Measurements from ENCODE around the gene CHST9.
"Not testable (repeated sequence)": the region's sequence is repeated elsewhere in the genome, so short reads cannot be mapped to it uniquely, and the experiment has no call there.

CHST9 gene

DNA sequence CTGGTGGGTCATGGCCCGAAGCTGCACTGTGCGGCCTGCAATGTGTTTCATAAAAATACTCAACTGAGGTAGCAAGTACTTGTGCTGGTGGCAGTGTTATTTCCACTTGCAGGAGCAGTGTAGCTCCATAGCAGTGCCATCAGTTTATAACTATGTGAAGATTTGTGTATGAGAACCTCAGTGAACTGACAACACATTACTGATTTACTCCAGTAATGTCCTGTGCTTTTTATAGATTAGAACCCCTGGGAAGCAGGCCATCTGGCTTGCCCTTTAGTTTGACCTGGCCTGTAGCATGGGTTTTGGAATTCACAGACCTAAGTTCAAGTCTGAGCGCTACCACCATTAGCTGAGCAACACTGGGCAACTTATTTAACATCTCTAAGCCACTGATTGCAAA lies 219.9 kb downstream of the CHST9 start:
- Mint-ChIP-seq H3K9me3 (peaks cover 4% of the 10 kb centered on the region), H3K4me1 (no peaks in the 10 kb centered on the region), H3K27ac (no peak overlapping the region), H3K27me3 (no peaks in the 10 kb centered on the region), H3K36me3 (no peaks in the 10 kb centered on the region), H3K4me3 (no peak overlapping the region)
- ATAC-seq = peak; percentile 27

DNA sequence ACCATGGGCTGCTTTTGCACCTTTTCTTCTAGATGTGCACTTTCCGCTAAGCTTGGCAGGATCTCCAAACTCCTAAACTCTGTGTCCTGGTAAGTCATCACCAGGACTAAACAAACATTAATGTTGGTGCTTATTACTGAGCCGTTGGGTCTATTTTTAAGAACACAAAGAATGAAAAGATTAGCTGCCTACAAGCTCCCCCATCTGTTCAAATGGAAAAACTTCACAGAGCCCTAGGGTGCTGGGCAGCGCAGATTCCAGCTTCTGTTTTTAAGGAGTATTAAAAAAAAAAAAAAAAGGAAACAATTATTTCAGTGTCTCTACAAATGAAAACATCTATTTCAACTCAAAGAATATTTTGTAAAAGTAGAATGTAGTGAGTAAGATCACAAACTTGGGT lies 221.8 kb downstream of the CHST9 start:
- Mint-ChIP-seq H3K4me1 (no peaks in the 10 kb centered on the region), H3K9me3 (peaks cover 3% of the 10 kb centered on the region), H3K27ac (no peak overlapping the region), H3K36me3 (no peaks in the 10 kb centered on the region), H3K27me3 (no peaks in the 10 kb centered on the region), H3K4me3 (no peak overlapping the region)
- ATAC-seq = no peak

DNA sequence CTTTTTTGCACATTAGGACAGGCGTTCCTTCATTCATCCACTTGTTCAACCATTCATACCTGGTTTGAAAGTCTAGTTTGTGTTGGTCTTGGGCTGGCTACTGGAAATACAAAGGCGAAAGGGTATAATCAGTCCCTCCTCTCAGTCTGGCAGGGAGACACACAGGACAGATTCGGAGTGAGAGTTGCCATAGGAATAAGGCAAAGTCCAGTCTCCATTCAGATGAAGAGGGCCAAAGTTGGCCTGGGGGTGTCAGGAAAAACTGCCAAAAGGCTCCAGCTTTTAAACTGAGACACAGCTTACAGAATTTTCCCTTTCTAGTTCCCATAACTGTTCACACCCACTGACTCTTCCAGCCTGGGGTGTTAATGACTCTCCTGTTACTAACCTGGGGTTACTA lies 223.3 kb downstream of the CHST9 start:
- H3K27ac Mint-ChIP-seq = no peak overlapping the region

DNA sequence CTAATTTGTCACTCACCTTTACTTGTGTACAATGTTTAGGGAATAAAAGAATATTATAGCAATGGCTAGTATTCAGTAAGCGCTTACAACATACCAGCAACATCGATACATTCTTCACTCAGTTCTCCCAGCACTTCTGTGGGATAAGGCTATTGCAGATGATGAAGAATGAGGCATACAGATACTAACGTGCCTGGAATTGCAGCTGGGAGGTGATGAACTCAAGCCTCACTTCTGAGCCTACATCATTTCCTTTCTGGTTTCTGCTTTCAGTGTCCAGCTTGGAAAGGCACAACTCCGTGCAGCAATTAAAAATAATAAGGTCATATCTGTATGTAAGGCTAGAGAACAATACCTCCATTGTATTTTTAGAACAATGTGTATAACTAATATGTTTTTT lies 224.2 kb downstream of the CHST9 start:
- no peaks in the 10 kb centered on the region for H3K4me1 Mint-ChIP-seq
- H3K4me3 Mint-ChIP-seq = no peak overlapping the region
- no peaks in the 10 kb centered on the region for H3K27me3 Mint-ChIP-seq
- H3K27ac Mint-ChIP-seq = no peak overlapping the region
- no peak for ATAC-seq
- no peaks in the 10 kb centered on the region for H3K36me3 Mint-ChIP-seq
- H3K9me3 Mint-ChIP-seq = peaks cover 3% of the 10 kb centered on the region

More for the DNA sequence above, 223.3 kb downstream of the CHST9 start:
- ATAC-seq = no peak
- H3K36me3 Mint-ChIP-seq = no peaks in the 10 kb centered on the region
- no peaks in the 10 kb centered on the region for H3K4me1 Mint-ChIP-seq
- no peak overlapping the region for H3K4me3 Mint-ChIP-seq
- peaks cover 3% of the 10 kb centered on the region for H3K9me3 Mint-ChIP-seq
- H3K27me3 Mint-ChIP-seq = no peaks in the 10 kb centered on the region

DNA sequence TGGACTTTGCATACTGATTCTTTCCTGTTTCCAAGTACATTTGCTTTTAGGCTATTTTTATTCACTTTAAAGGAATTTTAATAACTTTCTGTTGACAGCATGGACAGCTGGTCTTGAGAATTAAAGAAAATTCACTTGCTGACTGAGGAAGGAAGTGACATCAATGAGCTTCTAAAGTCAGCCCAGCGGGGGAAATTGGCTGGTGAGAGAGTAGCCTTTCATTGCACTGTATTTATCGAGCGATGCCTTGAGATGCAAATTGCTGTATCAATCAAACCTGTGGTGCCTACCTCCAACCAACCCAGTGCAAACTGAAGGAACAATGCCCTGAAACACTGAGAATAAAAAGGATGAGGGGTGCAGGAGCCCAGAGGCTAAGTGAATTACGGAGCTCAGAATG lies 228.2 kb downstream of the CHST9 start:
- peaks cover 3% of the 10 kb centered on the region for H3K9me3 Mint-ChIP-seq
- no peaks in the 10 kb centered on the region for H3K27me3 Mint-ChIP-seq
- H3K36me3 Mint-ChIP-seq = no peaks in the 10 kb centered on the region
- H3K27ac Mint-ChIP-seq = no peak overlapping the region
- no peak for ATAC-seq
- H3K4me1 Mint-ChIP-seq = no peaks in the 10 kb centered on the region
- no peak overlapping the region for H3K4me3 Mint-ChIP-seq

DNA sequence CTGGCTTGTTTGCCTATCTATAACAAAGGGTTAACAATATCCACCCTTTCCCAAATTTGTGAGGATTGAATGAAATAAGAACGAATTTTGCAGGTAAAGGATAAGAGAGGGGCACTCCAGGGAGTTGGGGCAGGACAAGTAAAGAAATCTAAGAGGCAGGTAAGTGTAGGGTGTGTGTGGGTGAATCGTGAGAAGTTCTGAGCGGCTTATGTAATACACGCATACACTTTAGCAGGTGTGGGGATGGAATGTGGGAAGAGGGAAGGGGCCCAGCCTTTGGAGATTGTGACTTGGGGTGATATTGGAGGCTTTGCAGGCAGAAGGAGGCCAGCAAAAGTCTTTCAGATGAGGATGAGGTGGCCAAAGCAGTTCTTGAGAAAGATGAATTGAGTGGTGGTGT lies 236.4 kb downstream of the CHST9 start:
- H3K27ac Mint-ChIP-seq = no peak overlapping the region
- no peaks in the 10 kb centered on the region for H3K36me3 Mint-ChIP-seq
- no peaks in the 10 kb centered on the region for H3K4me1 Mint-ChIP-seq
- H3K4me3 Mint-ChIP-seq = no peak overlapping the region
- H3K27me3 Mint-ChIP-seq = no peaks in the 10 kb centered on the region
- ATAC-seq = no peak
- H3K9me3 Mint-ChIP-seq = peaks cover 16% of the 10 kb centered on the region

DNA sequence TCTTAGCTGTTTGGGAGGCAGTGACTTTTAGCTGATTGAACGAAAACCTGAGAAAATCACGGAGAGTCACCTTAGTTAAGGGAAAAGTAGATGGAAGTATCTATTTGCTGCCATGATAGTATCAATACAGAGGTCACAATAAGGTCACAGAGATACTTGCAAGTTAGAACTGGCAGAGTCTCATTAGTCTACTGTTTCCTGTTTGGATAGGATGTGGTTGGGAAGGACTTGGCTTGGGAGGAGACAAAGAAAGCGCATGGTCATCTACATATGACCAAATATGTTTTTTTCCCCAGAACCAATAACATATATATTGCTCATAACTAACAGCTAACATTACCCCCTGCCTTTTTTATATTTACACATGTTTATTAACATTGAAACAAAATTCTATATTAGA lies 241.2 kb downstream of the CHST9 start:
- H3K36me3 Mint-ChIP-seq = no peaks in the 10 kb centered on the region
- H3K27ac Mint-ChIP-seq = no peak overlapping the region
- H3K4me1 Mint-ChIP-seq = no peaks in the 10 kb centered on the region
- H3K27me3 Mint-ChIP-seq = no peaks in the 10 kb centered on the region
- ATAC-seq = no peak
- peaks cover 11% of the 10 kb centered on the region for H3K9me3 Mint-ChIP-seq
- H3K4me3 Mint-ChIP-seq = no peak overlapping the region

DNA sequence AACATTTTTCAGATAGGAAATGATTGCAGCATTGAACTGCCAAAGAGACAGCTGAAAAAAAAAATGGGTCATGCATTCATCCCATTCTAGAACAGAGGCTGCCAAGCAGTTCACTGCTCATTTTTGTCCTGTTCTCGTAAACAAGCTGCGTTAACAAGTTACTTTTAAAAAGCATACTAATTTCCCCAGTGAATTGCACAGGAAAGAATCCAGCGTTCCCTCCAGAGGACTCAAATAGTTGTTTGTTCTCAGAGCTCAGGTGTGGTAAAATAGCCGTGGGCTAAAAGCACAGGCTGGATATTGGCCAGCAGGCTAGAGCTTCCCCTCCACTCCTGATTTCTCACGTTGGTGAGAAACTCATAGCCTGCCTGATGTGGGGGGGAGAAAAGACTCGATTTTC lies 243.5 kb downstream of the CHST9 start:
- H3K4me1 Mint-ChIP-seq = no peaks in the 10 kb centered on the region
- no peaks in the 10 kb centered on the region for H3K36me3 Mint-ChIP-seq
- H3K4me3 Mint-ChIP-seq = no peak overlapping the region
- H3K27ac Mint-ChIP-seq = no peak overlapping the region
- H3K9me3 Mint-ChIP-seq = peaks cover 2% of the 10 kb centered on the region
- no peaks in the 10 kb centered on the region for H3K27me3 Mint-ChIP-seq
- ATAC-seq = no peak

DNA sequence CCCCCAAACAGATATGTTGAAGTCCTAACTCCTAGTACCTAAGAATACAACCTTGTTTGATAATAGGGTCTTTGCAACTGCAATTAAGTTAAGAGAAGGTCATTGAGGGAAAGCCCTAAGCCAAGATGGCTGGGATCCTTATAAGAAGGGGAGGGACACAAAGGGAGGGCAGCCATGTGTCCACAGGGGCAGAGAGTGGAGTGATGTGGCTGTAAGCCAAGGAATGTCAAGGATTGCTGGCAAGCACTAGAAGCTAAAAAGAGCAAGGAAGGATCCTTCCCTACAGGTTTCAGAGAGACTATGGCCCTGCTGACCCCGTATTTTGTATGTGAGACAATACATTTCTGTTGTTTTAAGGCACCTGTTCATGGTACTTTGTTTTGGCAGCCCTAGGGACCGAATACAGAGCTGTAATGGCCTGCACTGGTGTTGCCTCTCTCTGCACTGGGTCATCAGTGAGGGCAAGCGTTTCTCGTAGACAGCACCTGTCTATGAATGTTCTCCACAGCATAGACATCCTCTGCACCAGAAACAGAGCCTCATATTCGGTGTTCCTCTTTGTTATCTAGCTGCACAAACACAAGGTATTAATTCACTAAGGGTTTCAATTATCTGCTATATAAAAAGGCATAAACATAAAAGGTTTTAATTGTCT lies 244.2 kb downstream of the CHST9 start:
- no peaks in the 10 kb centered on the region for H3K36me3 Mint-ChIP-seq

DNA sequence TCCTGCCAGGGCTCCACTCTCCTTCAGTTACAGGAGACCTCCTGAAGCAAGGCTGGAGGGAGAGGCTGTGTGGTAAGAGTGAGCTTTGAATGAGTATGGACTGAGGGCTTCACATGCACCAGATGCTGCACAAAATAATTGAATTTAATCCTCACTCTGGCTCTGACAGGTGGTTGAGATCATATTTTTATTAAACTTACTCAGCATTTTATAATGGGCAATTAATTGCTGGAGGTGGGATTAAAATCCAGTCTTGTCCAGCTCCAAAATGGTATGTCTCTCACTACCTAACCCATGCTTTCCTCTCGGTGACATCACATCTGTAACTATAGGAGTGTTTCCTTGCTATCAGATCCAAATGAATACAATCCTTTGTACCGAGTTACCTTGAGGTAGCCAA lies 253.4 kb downstream of the CHST9 start:
- Mint-ChIP-seq H3K9me3 (peaks cover 4% of the 10 kb centered on the region), H3K36me3 (no peaks in the 10 kb centered on the region), H3K27me3 (no peaks in the 10 kb centered on the region), H3K4me1 (no peaks in the 10 kb centered on the region), H3K27ac (no peak overlapping the region), H3K4me3 (no peak overlapping the region)
- ATAC-seq = no peak

More for the DNA sequence above, 244.2 kb downstream of the CHST9 start:
- H3K4me1 Mint-ChIP-seq = no peaks in the 10 kb centered on the region
- H3K27me3 Mint-ChIP-seq = no peaks in the 10 kb centered on the region
- ATAC-seq = no peak
- H3K27ac Mint-ChIP-seq = no peak overlapping the region
- no peak overlapping the region for H3K4me3 Mint-ChIP-seq
- H3K9me3 Mint-ChIP-seq = no peaks in the 10 kb centered on the region

DNA sequence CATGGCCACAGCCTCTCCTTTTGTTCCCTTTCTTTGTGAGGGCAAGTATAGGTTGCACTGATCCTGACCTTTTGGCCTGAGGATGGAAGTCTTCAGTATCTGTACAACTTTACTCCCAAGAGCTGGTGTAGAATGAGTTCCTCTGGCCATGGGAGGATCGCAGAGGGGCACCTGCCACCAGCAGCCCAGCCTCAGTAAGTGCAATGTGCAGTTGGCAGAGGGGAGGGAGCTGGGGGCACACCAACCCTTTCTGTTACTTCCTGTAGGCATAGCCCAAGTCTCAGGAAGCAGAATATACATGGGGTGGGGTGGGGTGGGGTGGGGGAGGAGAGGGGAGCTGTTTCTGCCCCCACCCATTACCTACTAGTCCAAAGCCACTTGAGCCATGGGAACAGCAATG lies 254.5 kb downstream of the CHST9 start:
- Mint-ChIP-seq H3K27me3 (no peaks in the 10 kb centered on the region), H3K36me3 (no peaks in the 10 kb centered on the region), H3K9me3 (peaks cover 4% of the 10 kb centered on the region), H3K4me3 (no peak overlapping the region), H3K4me1 (no peaks in the 10 kb centered on the region), H3K27ac (no peak overlapping the region)
- no peak for ATAC-seq

DNA sequence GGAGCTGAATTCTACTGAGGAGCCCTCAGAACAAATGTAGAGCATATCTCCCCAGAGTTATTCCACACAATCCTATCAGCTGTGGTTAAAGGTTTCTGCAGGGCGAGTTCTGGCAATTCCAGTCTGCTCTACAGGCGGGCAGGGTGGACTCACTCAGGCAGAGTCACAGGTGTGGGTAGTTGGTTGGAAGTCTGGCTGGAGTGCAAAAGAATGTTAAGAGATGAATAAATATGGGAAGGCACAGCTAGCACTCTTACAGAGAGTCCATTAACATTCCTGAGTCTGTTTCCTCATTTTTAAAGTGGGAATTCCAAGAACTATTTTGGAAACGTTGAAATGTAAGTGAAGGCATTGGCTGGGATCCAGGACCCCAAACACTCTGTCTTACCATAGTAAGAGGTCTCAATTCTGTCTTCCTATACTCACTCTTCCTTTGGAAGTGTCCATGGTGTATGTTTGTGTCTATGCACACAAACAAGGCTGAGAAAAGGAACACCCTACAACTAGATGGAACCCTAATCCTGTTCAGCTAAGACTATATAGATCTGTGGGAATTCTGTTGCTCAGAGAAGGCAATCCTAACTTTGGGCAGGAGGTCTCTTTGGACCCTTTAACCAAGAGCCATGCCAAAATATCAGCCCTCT lies 256.3 kb downstream of the CHST9 start:
- no peak for ATAC-seq
- H3K9me3 Mint-ChIP-seq = peaks cover 3% of the 10 kb centered on the region
- H3K4me1 Mint-ChIP-seq = no peaks in the 10 kb centered on the region
- no peak overlapping the region for H3K4me3 Mint-ChIP-seq
- H3K36me3 Mint-ChIP-seq = no peaks in the 10 kb centered on the region
- H3K27ac Mint-ChIP-seq = no peak overlapping the region
- no peaks in the 10 kb centered on the region for H3K27me3 Mint-ChIP-seq

DNA sequence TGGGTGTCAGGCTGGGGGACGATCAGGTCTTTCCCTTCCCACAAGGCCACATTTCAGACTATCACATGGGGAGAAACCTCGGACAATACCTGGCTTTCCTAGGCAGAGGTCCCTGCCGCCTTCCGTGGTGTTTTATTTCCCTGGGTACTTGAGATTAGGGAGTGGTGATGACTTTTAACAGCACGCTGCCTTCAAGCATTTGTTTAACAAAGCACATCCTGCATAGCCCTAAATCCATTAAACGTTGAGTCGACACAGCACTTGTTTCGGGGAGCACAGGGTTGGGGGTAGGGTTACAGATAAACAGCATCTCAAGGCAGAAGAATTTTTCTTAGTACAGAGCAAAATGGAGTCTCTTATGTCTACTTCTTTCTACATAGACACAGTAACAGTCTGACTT lies 257.3 kb downstream of the CHST9 start:
- not testable (repeated sequence) for H3K27ac Mint-ChIP-seq, H3K27me3 Mint-ChIP-seq, ATAC-seq, H3K9me3 Mint-ChIP-seq, H3K4me1 Mint-ChIP-seq, H3K36me3 Mint-ChIP-seq, H3K4me3 Mint-ChIP-seq

DNA sequence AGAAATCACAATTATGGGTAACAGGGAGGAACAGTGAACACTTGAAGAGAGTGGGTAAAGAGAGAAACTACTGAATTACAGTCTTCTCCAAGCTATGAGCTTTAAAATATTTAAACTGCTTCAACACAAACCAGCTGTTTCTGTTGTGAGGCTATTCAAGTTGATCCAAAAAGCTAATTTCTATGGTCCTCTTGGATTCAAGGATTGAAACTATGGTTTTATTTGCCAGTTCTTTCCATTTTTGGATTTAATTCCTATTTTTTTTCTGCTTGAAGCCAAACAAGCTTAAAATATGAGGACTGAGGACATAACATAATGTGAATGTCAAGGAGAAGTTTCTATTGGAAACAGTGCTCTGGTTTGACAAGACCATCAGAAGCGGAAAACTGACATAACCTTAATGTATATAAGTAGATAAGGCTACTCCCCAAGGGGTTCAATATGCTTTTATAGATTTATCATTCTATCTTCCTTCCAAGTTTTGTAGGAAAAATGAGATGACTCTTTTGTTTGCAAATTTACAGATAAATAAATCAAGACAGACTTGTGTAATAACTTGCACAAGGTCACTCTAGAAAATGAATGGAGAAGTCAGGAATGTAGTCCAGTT lies 258.9 kb downstream of the CHST9 start:
- Mint-ChIP-seq H3K36me3 (no peaks in the 10 kb centered on the region), H3K27me3 (no peaks in the 10 kb centered on the region), H3K27ac (no peak overlapping the region), H3K4me1 (no peaks in the 10 kb centered on the region), H3K4me3 (no peak overlapping the region), H3K9me3 (no peaks in the 10 kb centered on the region)
- no peak for ATAC-seq

DNA sequence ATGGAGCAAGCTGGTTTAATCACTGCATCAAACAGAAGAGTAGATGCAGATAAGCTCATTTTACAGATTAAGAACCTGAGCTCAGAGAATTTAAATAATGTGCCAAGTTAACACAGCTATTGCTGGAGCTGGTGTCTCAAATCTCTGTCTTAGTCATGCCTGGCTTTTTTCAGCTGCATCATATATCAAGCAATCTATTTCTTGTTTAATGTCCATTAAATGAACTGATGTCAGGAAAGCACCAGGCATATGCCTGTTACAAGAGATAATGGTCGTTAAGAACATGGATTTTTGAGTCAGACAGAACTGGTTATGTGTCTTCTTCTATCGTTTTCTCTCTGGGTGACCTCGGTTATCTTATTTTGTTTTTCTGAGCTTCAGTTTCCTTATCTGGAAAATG lies 259.8 kb downstream of the CHST9 start:
- no peaks in the 10 kb centered on the region for H3K4me1 Mint-ChIP-seq
- H3K27ac Mint-ChIP-seq = no peak overlapping the region
- no peak overlapping the region for H3K4me3 Mint-ChIP-seq
- H3K27me3 Mint-ChIP-seq = no peaks in the 10 kb centered on the region
- H3K9me3 Mint-ChIP-seq = no peaks in the 10 kb centered on the region
- no peaks in the 10 kb centered on the region for H3K36me3 Mint-ChIP-seq
- no peak for ATAC-seq

DNA sequence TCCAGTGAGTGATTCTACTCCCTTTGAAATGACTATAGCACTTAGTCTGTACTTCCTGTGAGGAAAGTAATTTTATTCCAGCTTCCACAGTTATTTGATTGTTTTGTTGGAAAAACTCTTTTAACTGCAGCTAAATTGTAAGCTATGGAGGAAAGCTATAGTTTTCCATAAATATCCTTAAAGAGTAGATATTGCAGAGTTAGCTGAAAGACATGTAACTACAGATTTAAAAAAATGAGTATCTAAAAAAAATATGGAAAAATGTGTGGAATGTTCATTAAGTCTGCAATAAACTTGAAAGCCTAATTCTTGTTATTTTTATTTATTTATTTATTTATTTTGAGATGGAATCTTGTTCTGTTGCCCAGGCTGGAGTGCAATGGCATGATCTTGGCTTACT lies 262.8 kb downstream of the CHST9 start:
- Mint-ChIP-seq H3K27ac (no peak overlapping the region), H3K4me3 (no peak overlapping the region), H3K36me3 (no peaks in the 10 kb centered on the region), H3K9me3 (no peaks in the 10 kb centered on the region), H3K27me3 (no peaks in the 10 kb centered on the region), H3K4me1 (no peaks in the 10 kb centered on the region)
- ATAC-seq = no peak

Measured in stimulated activated memory B cell treated with anti-CD40 and anti-IgM and Interleukin-4, amounts not matched to agents 10 μg/mL and 1 μg/mL and 100 μg/mL, for 72 hours (primary cell).